ENCODE data around the gene SARDH.

DNA sequence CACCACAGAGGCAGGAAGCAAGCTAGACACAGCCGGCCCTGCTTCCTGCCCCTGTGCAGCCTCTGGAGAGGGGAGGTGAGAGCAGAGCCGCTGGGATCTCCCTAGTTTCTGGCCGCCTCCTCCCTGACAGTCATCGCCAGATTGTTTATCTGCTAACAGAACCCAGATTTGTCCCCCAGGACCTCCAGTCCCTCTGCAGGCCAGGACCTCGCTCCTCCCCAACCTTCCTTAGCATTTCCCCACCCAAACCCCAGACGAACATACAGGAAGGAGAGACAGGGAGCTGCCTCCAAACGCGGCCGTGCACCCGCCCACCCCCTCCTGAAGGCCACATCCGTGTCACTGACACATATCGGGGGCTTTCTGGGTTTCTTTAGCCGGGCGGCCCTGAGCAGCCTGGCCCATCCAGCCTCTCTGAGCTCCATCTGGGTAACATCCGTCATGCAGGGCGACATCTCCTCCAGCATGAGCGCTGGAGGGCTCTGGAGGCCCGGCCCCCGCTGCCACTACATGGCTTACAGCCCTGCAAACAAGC lies 54.5 kb downstream of the SARDH start:
- TF ChIP-seq RAD21 (IDR thresholded peaks at IDR 0.05; ENCODE audit: low read depth) (no peak), POLR2AphosphoS5 (IDR thresholded peaks at IDR 0.05; ENCODE audit: low read depth, low read length) (no peak), ZBTB33 (IDR thresholded peaks at IDR 0.05; ENCODE audit: extremely low read depth, insufficient replicate concordance, low read length) (no peak), POLR2A (IDR thresholded peaks at IDR 0.05; ENCODE audit: borderline replicate concordance, extremely low read depth, insufficient read depth, insufficient read length) (no peak), YY1 (IDR thresholded peaks at IDR 0.05; ENCODE audit: extremely low read depth, insufficient replicate concordance, low read depth, low read length) (no peak), ZFX (IDR thresholded peaks at IDR 0.05) (no peak), SRF (IDR thresholded peaks at IDR 0.05; ENCODE audit: low read depth) (no peak), EGR1 (IDR thresholded peaks at IDR 0.05; ENCODE audit: low read depth) (no peak), REST (IDR thresholded peaks at IDR 0.05; ENCODE audit: low read depth) (no peak)
- TF ChIP-seq, protein P1, sequence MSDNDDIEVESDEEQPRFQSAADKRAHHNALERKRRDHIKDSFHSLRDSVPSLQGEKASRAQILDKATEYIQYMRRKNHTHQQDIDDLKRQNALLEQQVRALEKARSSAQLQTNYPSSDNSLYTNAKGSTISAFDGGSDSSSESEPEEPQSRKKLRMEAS (IDR thresholded peaks at IDR 0.05), result no peak
- TF ChIP-seq, protein P2, sequence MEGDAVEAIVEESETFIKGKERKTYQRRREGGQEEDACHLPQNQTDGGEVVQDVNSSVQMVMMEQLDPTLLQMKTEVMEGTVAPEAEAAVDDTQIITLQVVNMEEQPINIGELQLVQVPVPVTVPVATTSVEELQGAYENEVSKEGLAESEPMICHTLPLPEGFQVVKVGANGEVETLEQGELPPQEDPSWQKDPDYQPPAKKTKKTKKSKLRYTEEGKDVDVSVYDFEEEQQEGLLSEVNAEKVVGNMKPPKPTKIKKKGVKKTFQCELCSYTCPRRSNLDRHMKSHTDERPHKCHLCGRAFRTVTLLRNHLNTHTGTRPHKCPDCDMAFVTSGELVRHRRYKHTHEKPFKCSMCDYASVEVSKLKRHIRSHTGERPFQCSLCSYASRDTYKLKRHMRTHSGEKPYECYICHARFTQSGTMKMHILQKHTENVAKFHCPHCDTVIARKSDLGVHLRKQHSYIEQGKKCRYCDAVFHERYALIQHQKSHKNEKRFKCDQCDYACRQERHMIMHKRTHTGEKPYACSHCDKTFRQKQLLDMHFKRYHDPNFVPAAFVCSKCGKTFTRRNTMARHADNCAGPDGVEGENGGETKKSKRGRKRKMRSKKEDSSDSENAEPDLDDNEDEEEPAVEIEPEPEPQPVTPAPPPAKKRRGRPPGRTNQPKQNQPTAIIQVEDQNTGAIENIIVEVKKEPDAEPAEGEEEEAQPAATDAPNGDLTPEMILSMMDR (IDR thresholded peaks at IDR 0.05 in 2 of 3, conservative IDR thresholded peaks at IDR 0.05 in 1 of 3; ENCODE audit: borderline replicate concordance in 1 of 3, insufficient read depth in 1 of 3, low read depth in 2 of 3, low read length in 2 of 3), result no peak

Data from HCT116 (cell line).